Nephron (organoid): ENCODE results near the gene FRMD6.
A peak's percentile ranks its signal among the peaks of the same experiment; 100 is the strongest.

Experiments
- H3K27ac Mint-ChIP-seq, 3 experiments: 2 replicates each; pipeline ENCODE4 v1.8.0; 2020; ENCODE audit warnings: mixed read lengths in 3 of 3, mild to moderate bottlenecking in 2 of 3, moderate library complexity in 1 of 3
- H3K27me3 Mint-ChIP-seq: 2 replicates; pipeline ENCODE4 v1.8.0; 2021; ENCODE audit warnings: low read depth, mild to moderate bottlenecking, moderate library complexity, mixed read lengths
- H3K36me3 Mint-ChIP-seq: 2 replicates; pipeline ENCODE4 v1.8.0; 2020; ENCODE audit warnings: low read depth, mixed read lengths
- H3K4me1 Mint-ChIP-seq: 2 replicates; pipeline ENCODE4 v1.8.0; 2020; ENCODE audit warnings: mixed read lengths
- H3K4me3 Mint-ChIP-seq, 3 experiments: 2 replicates each; pipeline ENCODE4 v1.8.0; 2020; ENCODE audit warnings: mild to moderate bottlenecking in 3 of 3, mixed read lengths in 3 of 3, moderate library complexity in 2 of 3
- H3K9me3 Mint-ChIP-seq: 2 replicates; pipeline ENCODE4 v1.8.0; 2020; ENCODE audit warnings: mixed read lengths
- CTCF ChIP-seq, 3 experiments: fragments of 200-600 bp; sonication (generic); IDR thresholded peaks; one replicate each; pipeline ENCODE4 v1.5.0; 2021; ENCODE audit warnings: antibody characterized with exemption in 3 of 3; ENCODE audit not compliant: unreplicated experiment in 3 of 3

FRMD6 gene

GRCh38 chr14:51648296-51648695 is 3.4 kb upstream of the FRMD6 start:
- peaks cover 25% of the 10 kb centered on the region for H3K4me1 Mint-ChIP-seq
- H3K27me3 Mint-ChIP-seq = no peaks in the 10 kb centered on the region
- no peaks in the 10 kb centered on the region for H3K36me3 Mint-ChIP-seq
- H3K9me3 Mint-ChIP-seq = no peaks in the 10 kb centered on the region
- peak overlapping the region in 1 of 3 experiments; percentile 10 for H3K27ac Mint-ChIP-seq
- H3K4me3 Mint-ChIP-seq = peak overlapping the region in 1 of 3 experiments; percentile 10
- TF ChIP-seq CTCF (IDR thresholded peaks at IDR 0.05; ENCODE audit: unreplicated experiment in 3 of 3) = no peak

GRCh38 chr14:51650716-51651387 is 858 bp upstream of the FRMD6 start:
- TF ChIP-seq CTCF (IDR thresholded peaks at IDR 0.05; ENCODE audit: unreplicated experiment in 3 of 3) = no peak
- Mint-ChIP-seq H3K4me3 (peak overlapping the region; percentile 90 to 95 (median 94)), H3K9me3 (no peaks in the 10 kb centered on the region), H3K27me3 (no peaks in the 10 kb centered on the region), H3K36me3 (no peaks in the 10 kb centered on the region), H3K4me1 (peaks cover 45% of the 10 kb centered on the region), H3K27ac (peak overlapping the region; percentile 94 to 96 (median 96))

GRCh38 chr14:51652168-51653078 is 713 bp downstream of the FRMD6 start:
- peak overlapping the region; percentile 89 to 95 (median 94) for H3K4me3 Mint-ChIP-seq

GRCh38 chr14:51653079-51653774 is 1.5 kb downstream of the FRMD6 start:
- H3K27me3 Mint-ChIP-seq = no peaks in the 10 kb centered on the region
- TF ChIP-seq CTCF (IDR thresholded peaks at IDR 0.05; ENCODE audit: unreplicated experiment in 3 of 3) = peak; percentile 34 to 42 (median 41)
- H3K36me3 Mint-ChIP-seq = no peaks in the 10 kb centered on the region
- H3K27ac Mint-ChIP-seq = peak overlapping the region; percentile 94 to 99 (median 96)
- H3K4me3 Mint-ChIP-seq = peak overlapping the region; percentile 89 to 95 (median 94)
- H3K9me3 Mint-ChIP-seq = no peaks in the 10 kb centered on the region
- H3K4me1 Mint-ChIP-seq = peaks cover 48% of the 10 kb centered on the region

More at GRCh38 chr14:51652168-51653078, 713 bp downstream of the FRMD6 start:
- Mint-ChIP-seq H3K27ac (peak overlapping the region; percentile 94 to 99 (median 96)), H3K27me3 (no peaks in the 10 kb centered on the region), H3K36me3 (no peaks in the 10 kb centered on the region), H3K9me3 (no peaks in the 10 kb centered on the region), H3K4me1 (peaks cover 49% of the 10 kb centered on the region)
- peak in 2 of 3 experiments; percentile 24 to 47 for TF ChIP-seq CTCF (IDR thresholded peaks at IDR 0.05; ENCODE audit: unreplicated experiment in 3 of 3)

- H3K4me3 Mint-ChIP-seq = peak overlapping the region; percentile 89 to 95 (median 94)
- no peaks in the 10 kb centered on the region for H3K27me3 Mint-ChIP-seq
- H3K4me1 Mint-ChIP-seq = peaks cover 47% of the 10 kb centered on the region
- no peak for TF ChIP-seq CTCF (IDR thresholded peaks at IDR 0.05; ENCODE audit: unreplicated experiment in 3 of 3)
- no peaks in the 10 kb centered on the region for H3K36me3 Mint-ChIP-seq
- H3K27ac Mint-ChIP-seq = peak overlapping the region; percentile 94 to 99 (median 96)
- H3K9me3 Mint-ChIP-seq = no peaks in the 10 kb centered on the region
Measured at GRCh38 chr14:51653775-51654532, 2.2 kb downstream of the FRMD6 start.
